HEK293 (cell line): ENCODE results near the gene GLG1.

Experiments used
- CTCF ChIA-PET: fragments of 350-600 bp; formaldehyde crosslinking; extraction: SDS; loops from one replicate; lab custom pipeline; 2021; ENCODE audit warnings: antibody characterized with exemption; lab: Yijun Ruan, JAX
- POLR2A ChIA-PET: fragments of 300-600 bp; formaldehyde crosslinking; extraction: SDS; loops from one replicate; lab custom pipeline; 2020; ENCODE audit warnings: antibody characterized with exemption, inconsistent platforms; lab: Yijun Ruan, JAX
- H3K27ac ChIP-seq: fragments of 200-500 bp; sonication (Bioruptor generic); 2 replicates; pipeline ENCODE4 v1.5.1; 2014; ENCODE audit warnings: low read depth, low read length, control low read depth, inconsistent platforms; ENCODE audit errors: extremely low read depth
- H3K36me3 ChIP-seq, 2 experiments: fragments of 200-500 bp in 1 of 2; sonication (Bioruptor generic) in 1 of 2; 1 replicate in 1 of 2; 2 replicates in 1 of 2; pipeline ENCODE4 v1.5.1; 2014 to 2017; ENCODE audit warnings: inconsistent platforms in 2 of 2, low read length in 2 of 2; ENCODE audit not compliant: control insufficient read depth in 2 of 2, insufficient read depth in 1 of 2
- H3K4me1 ChIP-seq: fragments of 200-500 bp; sonication (Bioruptor generic); 2 replicates; pipeline ENCODE4 v1.5.1; 2014; ENCODE audit warnings: mild to moderate bottlenecking, low read length, inconsistent platforms; ENCODE audit not compliant: control insufficient read depth, insufficient read depth
- H3K4me3 ChIP-seq: 2 replicates; pipeline ENCODE4 v1.5.1; 2011; ENCODE audit warnings: low read depth, mild to moderate bottlenecking, control low read depth, low read length, moderate library complexity
- H3K9me3 ChIP-seq: fragments of 200-500 bp; sonication (Bioruptor generic); 2 replicates; pipeline ENCODE4 v1.5.1; 2014; ENCODE audit warnings: low read depth, low read length, inconsistent platforms; ENCODE audit not compliant: control insufficient read depth, insufficient read depth
- PRDM10 ChIP-seq: fragments of 450-650 bp; formaldehyde crosslinking; IDR thresholded peaks from 2 replicates; pipeline ENCODE4 v1.5.1; 2016; ENCODE audit warnings: missing biosample characterization, missing genetic modification characterization
- PRDM2 ChIP-seq: fragments of 450-650 bp; formaldehyde crosslinking; IDR thresholded peaks from 2 replicates; pipeline ENCODE4 v1.5.1; 2016; ENCODE audit warnings: missing biosample characterization, missing genetic modification characterization, borderline replicate concordance
- PRDM4 ChIP-seq: fragments of 450-650 bp; formaldehyde crosslinking; IDR thresholded peaks from 2 replicates; pipeline ENCODE4 v1.5.1; 2017; ENCODE audit warnings: missing biosample characterization, missing genetic modification characterization
- ZBTB11 ChIP-seq: fragments of 450-650 bp; formaldehyde crosslinking; conservative IDR thresholded peaks from 2 replicates; pipeline ENCODE4 v1.5.1; 2016; ENCODE audit warnings: low read depth, missing biosample characterization, missing genetic modification characterization
- ZNF140 ChIP-seq: fragments of 450-650 bp; formaldehyde crosslinking; IDR thresholded peaks from 2 replicates; pipeline ENCODE4 v1.5.1; 2016; ENCODE audit warnings: missing biosample characterization, missing genetic modification characterization
- ZNF394 ChIP-seq: fragments of 450-650 bp; formaldehyde crosslinking; IDR thresholded peaks from 2 replicates; pipeline ENCODE4 v1.5.1; 2016; ENCODE audit warnings: missing biosample characterization, missing genetic modification characterization, mild to moderate bottlenecking, moderate library complexity, borderline replicate concordance
- ZNF488 ChIP-seq: fragments of 450-650 bp; formaldehyde crosslinking; IDR thresholded peaks from 2 replicates; pipeline ENCODE4 v1.5.1; 2016; ENCODE audit warnings: missing biosample characterization, missing genetic modification characterization
- ZNF658 ChIP-seq: fragments of 450-650 bp; formaldehyde crosslinking; IDR thresholded peaks from 2 replicates; pipeline ENCODE4; 2016; ENCODE audit warnings: missing biosample characterization, missing genetic modification characterization
- ZNF664 ChIP-seq: fragments of 450-650 bp; formaldehyde crosslinking; IDR thresholded peaks from 2 replicates; pipeline ENCODE4 v1.5.1; 2016; ENCODE audit warnings: missing biosample characterization, missing genetic modification characterization

The GLG1 gene

GRCh38 chr16:74626741-74627416, 20.0 kb upstream of the GLG1 start:
- H3K9me3 ChIP-seq, result no peaks in the 10 kb centered on the region
- POLR2A ChIA-PET, result interaction anchor here (0.6 kb wide), 1 partner anchor 16 kb away, joined by 3 read pairs; no protein-coding TSS in a partner anchor
- no peak overlapping the region for H3K27ac ChIP-seq
- peaks cover 45 to 100% of the 10 kb centered on the region in 2 experiments for H3K36me3 ChIP-seq
- CTCF ChIA-PET, result interaction anchor here (0.6 kb wide), 1 partner anchor 38 kb away, joined by 6 read pairs; no protein-coding TSS in a partner anchor
- no peak for TF ChIP-seq ZNF664 (tag by site-specific recombination)
- no peak for TF ChIP-seq PRDM2 (tag by site-specific recombination)
- TF ChIP-seq PRDM10, result no peak
- TF ChIP-seq ZNF140, result no peak
- no peak for TF ChIP-seq PRDM4 (tag by site-specific recombination)
- TF ChIP-seq ZNF658 (tag by site-specific recombination), result no peak
- TF ChIP-seq ZNF394, result no peak
- TF ChIP-seq ZBTB11 (tag by site-specific recombination), result no peak
- no peak for TF ChIP-seq ZNF488 (tag by site-specific recombination)
- H3K4me3 ChIP-seq, result no peak overlapping the region
- H3K4me1 ChIP-seq, result no peaks in the 10 kb centered on the region
